Mesenchymal stem cell (in vitro differentiated cells and primary cell): ENCODE results near the gene IMMP2L.

Source experiments
- DNase-seq: peaks from one replicate; pipeline ENCODE4 v3.0.0-alpha.2; 2013
- H2AFZ ChIP-seq: one replicate; pipeline ENCODE4 v1.6.1; 2013; ENCODE audit warnings: low read depth, mild to moderate bottlenecking, control low read depth, inconsistent platforms, low read length, moderate library complexity
- H2AK5ac ChIP-seq: 2 replicates; pipeline ENCODE4 v1.6.1; 2013; ENCODE audit warnings: low read length, moderate library complexity, mild to moderate bottlenecking, inconsistent platforms; ENCODE audit not compliant: severe bottlenecking
- H2BK120ac ChIP-seq: one replicate; pipeline ENCODE4 v1.6.1; 2013; ENCODE audit warnings: low read depth, mild to moderate bottlenecking, inconsistent platforms, low read length, moderate library complexity
- H2BK12ac ChIP-seq, 2 experiments: one replicate each; pipeline ENCODE4 v1.6.1; 2013; ENCODE audit warnings: inconsistent platforms in 2 of 2, low read length in 2 of 2, mild to moderate bottlenecking in 2 of 2, moderate library complexity in 2 of 2, control low read depth in 1 of 2
- H2BK15ac ChIP-seq: one replicate; pipeline ENCODE4 v1.6.1; 2013; ENCODE audit warnings: mild to moderate bottlenecking, low read depth, inconsistent platforms; ENCODE audit not compliant: poor library complexity, severe bottlenecking
- H2BK5ac ChIP-seq: 2 replicates; pipeline ENCODE4 v1.6.1; 2013; ENCODE audit warnings: low read depth, mild to moderate bottlenecking, low read length, control low read depth, inconsistent platforms; ENCODE audit not compliant: poor library complexity, severe bottlenecking
- H3K14ac ChIP-seq, 2 experiments: one replicate each; pipeline ENCODE4 v1.6.1; 2013; ENCODE audit warnings: inconsistent platforms in 2 of 2, low read length in 2 of 2, control low read depth in 1 of 2, mild to moderate bottlenecking in 1 of 2, moderate library complexity in 1 of 2
- H3K18ac ChIP-seq, 2 experiments: one replicate each; pipeline ENCODE4 v1.6.1; 2013; ENCODE audit warnings: inconsistent platforms in 2 of 2, low read length in 2 of 2, control low read depth in 1 of 2, low read depth in 1 of 2, mild to moderate bottlenecking in 1 of 2
- H3K23ac ChIP-seq, 2 experiments: one replicate each; pipeline ENCODE4 v1.6.1; 2013; ENCODE audit warnings: inconsistent platforms in 2 of 2, low read length in 2 of 2, mild to moderate bottlenecking in 2 of 2, moderate library complexity in 2 of 2, control low read depth in 1 of 2
- H3K27ac ChIP-seq: 2 replicates; pipeline ENCODE4 v1.5.1; 2013; ENCODE audit warnings: mild to moderate bottlenecking, moderate library complexity, low read length, control low read depth, inconsistent platforms; ENCODE audit not compliant: poor library complexity, severe bottlenecking
- H3K27me3 ChIP-seq, 2 experiments: 2 replicates each; pipeline versions ENCODE4 v1.6.1 to v1.7.0; 2013; ENCODE audit warnings: low read length in 2 of 2, mild to moderate bottlenecking in 2 of 2, moderate library complexity in 2 of 2, control low read depth in 1 of 2, inconsistent platforms in 1 of 2; ENCODE audit not compliant: control insufficient read depth in 1 of 2, insufficient read depth in 1 of 2
- H3K36me3 ChIP-seq, 2 experiments: 2 replicates each; pipeline versions ENCODE4 v1.6.1 to v1.7.0; 2013; ENCODE audit warnings: low read length in 2 of 2, control low read depth in 1 of 2, inconsistent platforms in 1 of 2, low read depth in 1 of 2, mild to moderate bottlenecking in 1 of 2; ENCODE audit not compliant: insufficient read depth in 2 of 2, control insufficient read depth in 1 of 2
- H3K4ac ChIP-seq, 2 experiments: one replicate each; pipeline ENCODE4 v1.6.1; 2013; ENCODE audit warnings: inconsistent platforms in 2 of 2, low read length in 2 of 2, mild to moderate bottlenecking in 2 of 2, moderate library complexity in 2 of 2, control low read depth in 1 of 2, low read depth in 1 of 2
- H3K4me1 ChIP-seq: 2 replicates; pipeline ENCODE4 v1.6.1; 2013; ENCODE audit warnings: low read depth, low read length, control low read depth; ENCODE audit not compliant: control insufficient read depth, insufficient read depth
- H3K4me2 ChIP-seq: 2 replicates; pipeline ENCODE4 v1.6.1; 2013; ENCODE audit warnings: low read length, mild to moderate bottlenecking, inconsistent platforms; ENCODE audit not compliant: poor library complexity, severe bottlenecking
- H3K4me3 ChIP-seq, 2 experiments: 2 replicates each; pipeline versions ENCODE4 v1.5.1 to v1.7.0; 2013; ENCODE audit warnings: low read length in 2 of 2, mild to moderate bottlenecking in 2 of 2, control low read depth in 1 of 2, low read depth in 1 of 2; ENCODE audit not compliant: insufficient read depth in 1 of 2
- H3K79me1 ChIP-seq: replicated peaks from 2 replicates; pipeline ENCODE4 v1.6.1; 2013; ENCODE audit warnings: mild to moderate bottlenecking, control low read depth, low read length, inconsistent platforms; ENCODE audit not compliant: poor library complexity, severe bottlenecking
- H3K9ac ChIP-seq: 2 replicates; pipeline ENCODE4 v1.7.0; 2013; ENCODE audit warnings: mild to moderate bottlenecking, low read length, moderate library complexity
- H3K9me3 ChIP-seq: 2 replicates; pipeline ENCODE4 v1.7.0; 2013; ENCODE audit warnings: mild to moderate bottlenecking, low read length; ENCODE audit not compliant: control insufficient read depth
- H4K8ac ChIP-seq: one replicate; pipeline ENCODE4 v1.6.1; 2013; ENCODE audit warnings: inconsistent platforms, mild to moderate bottlenecking, low read length, moderate library complexity
- H4K91ac ChIP-seq: one replicate; pipeline ENCODE4 v1.6.1; 2013; ENCODE audit warnings: mild to moderate bottlenecking, low read length, inconsistent platforms
- WGBS: methylation state at CpG from one replicate; pipeline ENCODE4 v1.1.7; 2013; ENCODE audit warnings: mixed read lengths; 5-methylcytosine and 5-hydroxymethylcytosine counted together

IMMP2L gene

DNA sequence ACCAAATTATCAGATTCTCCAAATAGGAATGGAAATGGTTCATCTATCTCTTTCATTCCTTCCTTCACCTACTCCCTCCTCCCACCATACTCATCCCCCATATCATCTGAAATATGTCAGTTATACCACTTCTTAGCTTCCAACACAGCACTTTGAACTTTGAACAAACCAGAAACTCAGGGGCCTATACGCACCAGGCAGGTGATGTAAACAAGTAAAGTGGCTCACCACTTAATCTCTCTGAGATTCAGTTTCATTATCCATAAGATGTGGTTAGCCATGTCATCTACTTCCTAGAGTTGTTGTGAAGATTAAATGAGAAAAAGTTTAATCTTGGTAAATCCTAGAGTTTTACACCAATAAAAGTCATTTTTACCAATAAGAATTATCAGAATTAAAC, 537.3 kb downstream of the IMMP2L start:
- no peak overlapping the region for H3K27ac ChIP-seq
- H3K23ac ChIP-seq = no peak overlapping the region
- no peak for DNase-seq
- no peak overlapping the region for H3K9ac ChIP-seq
- WGBS = 89% methylated on average over 1 of the region's 1 CpG
- no peak overlapping the region for H2BK120ac ChIP-seq
- H3K27me3 ChIP-seq = no peaks in the 10 kb centered on the region
- H2AK5ac ChIP-seq = no peak overlapping the region
- no peak overlapping the region for H4K8ac ChIP-seq
- no peak overlapping the region for H3K4me3 ChIP-seq
- H3K4ac ChIP-seq = no peak overlapping the region
- no peak overlapping the region for H2BK15ac ChIP-seq
- no peak overlapping the region for H3K18ac ChIP-seq
- H3K36me3 ChIP-seq = no peaks in the 10 kb centered on the region
- no peak overlapping the region for H2AFZ ChIP-seq
- no peak overlapping the region for H2BK5ac ChIP-seq
- no peaks in the 10 kb centered on the region for H3K79me1 ChIP-seq
- no peak overlapping the region for H2BK12ac ChIP-seq
- no peak overlapping the region for H3K4me2 ChIP-seq
- no peak overlapping the region for H3K14ac ChIP-seq
- no peaks in the 10 kb centered on the region for H3K9me3 ChIP-seq
- no peaks in the 10 kb centered on the region for H3K4me1 ChIP-seq
- H4K91ac ChIP-seq = no peak overlapping the region

DNA sequence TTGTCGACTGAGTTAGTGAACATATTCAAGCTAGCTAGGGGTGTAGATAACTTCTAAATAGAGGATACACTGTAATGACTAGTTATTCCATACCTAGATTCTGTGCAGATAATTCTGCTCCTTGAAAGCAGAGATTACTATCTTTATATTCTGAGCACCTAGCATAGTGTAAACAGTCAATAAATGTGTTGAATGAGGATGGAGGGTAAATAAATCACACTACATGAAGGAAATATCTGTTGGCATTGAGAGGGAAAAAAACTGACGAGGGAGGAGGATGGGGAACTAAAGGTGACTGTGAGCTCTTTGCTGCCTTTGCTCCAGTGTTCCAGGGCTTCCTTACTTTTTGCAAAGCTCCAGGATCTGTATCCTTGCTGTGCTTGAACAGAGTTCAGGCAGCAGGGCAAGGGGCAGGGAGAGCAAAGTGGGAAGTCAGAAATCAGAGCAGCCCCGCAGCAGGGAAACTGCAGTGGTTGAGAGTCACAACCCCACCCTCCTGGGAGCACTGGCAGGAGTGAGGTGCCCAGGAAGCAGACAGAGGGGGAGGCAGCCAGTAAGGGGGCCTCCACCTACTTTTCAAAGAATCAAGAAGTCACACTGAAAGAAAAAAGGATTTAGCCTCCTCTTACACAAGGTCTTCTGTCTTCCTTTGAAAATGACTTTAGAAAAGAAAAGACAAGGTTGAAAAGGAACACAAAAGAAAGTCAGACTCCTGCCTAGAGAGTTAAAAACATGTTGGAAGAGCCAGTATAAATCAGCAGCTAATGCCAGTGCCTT, 543.1 kb downstream of the IMMP2L start:
- no peak overlapping the region for H4K8ac ChIP-seq
- H4K91ac ChIP-seq = no peak overlapping the region
- H3K9me3 ChIP-seq = no peaks in the 10 kb centered on the region
- DNase-seq = no peak
- H3K27me3 ChIP-seq = no peaks in the 10 kb centered on the region
- H3K4me1 ChIP-seq = no peaks in the 10 kb centered on the region
- H3K9ac ChIP-seq = no peak overlapping the region
- no peak overlapping the region for H3K18ac ChIP-seq
- H3K27ac ChIP-seq = no peak overlapping the region
- no peak overlapping the region for H3K23ac ChIP-seq
- no peak overlapping the region for H2AK5ac ChIP-seq
- no peaks in the 10 kb centered on the region for H3K79me1 ChIP-seq
- H3K36me3 ChIP-seq = no peaks in the 10 kb centered on the region
- no peak overlapping the region for H2BK12ac ChIP-seq
- H2BK15ac ChIP-seq = no peak overlapping the region
- 37% methylated on average over 2 of the region's 3 CpGs for WGBS
- no peak overlapping the region for H3K14ac ChIP-seq
- H3K4me2 ChIP-seq = no peak overlapping the region
- no peak overlapping the region for H2BK120ac ChIP-seq
- no peak overlapping the region for H2BK5ac ChIP-seq
- no peak overlapping the region for H3K4ac ChIP-seq
- H3K4me3 ChIP-seq = no peak overlapping the region
- H2AFZ ChIP-seq = no peak overlapping the region

GRCh38 chr7:111018447-111018846, 543.8 kb downstream of the IMMP2L start:
- DNase-seq = no peak
- Histone ChIP-seq H3K4me3 (no peak overlapping the region), H2BK15ac (no peak overlapping the region), H3K9me3 (no peaks in the 10 kb centered on the region), H3K23ac (no peak overlapping the region), H2BK5ac (no peak overlapping the region), H3K36me3 (no peaks in the 10 kb centered on the region), H2AFZ (no peak overlapping the region), H2AK5ac (no peak overlapping the region), H3K18ac (no peak overlapping the region), H3K4me2 (no peak overlapping the region), H2BK12ac (no peak overlapping the region), H3K27me3 (no peaks in the 10 kb centered on the region), H4K91ac (no peak overlapping the region), H4K8ac (no peak overlapping the region), H3K4me1 (no peaks in the 10 kb centered on the region), H2BK120ac (no peak overlapping the region), H3K14ac (no peak overlapping the region), H3K79me1 (no peaks in the 10 kb centered on the region), H3K4ac (no peak overlapping the region), H3K27ac (no peak overlapping the region), H3K9ac (no peak overlapping the region)
- WGBS = 95% methylated on average over 3 of the region's 4 CpGs

DNA sequence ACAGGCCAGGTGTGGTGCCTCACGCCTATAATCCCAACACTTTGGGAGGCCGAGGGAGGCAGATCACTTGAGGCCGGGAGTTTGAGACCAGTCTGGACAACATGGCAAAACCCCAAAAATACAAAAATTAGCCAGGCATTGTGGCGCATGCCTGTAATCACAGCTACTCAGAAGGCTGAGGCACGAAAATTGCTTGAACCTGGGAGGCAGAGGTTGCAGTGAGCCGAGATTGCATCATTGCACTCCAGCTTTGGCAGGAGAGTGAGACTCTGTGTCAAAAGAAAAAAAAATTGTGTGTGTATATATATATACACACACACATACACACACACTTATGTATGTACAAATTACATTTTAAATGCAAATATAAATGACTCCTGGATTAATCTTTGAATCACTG, 548.2 kb downstream of the IMMP2L start:
- Histone ChIP-seq H2BK15ac (no peak overlapping the region), H3K23ac (no peak overlapping the region), H3K4me3 (no peak overlapping the region), H3K27me3 (no peaks in the 10 kb centered on the region), H2BK12ac (no peak overlapping the region), H3K4ac (no peak overlapping the region), H3K36me3 (no peaks in the 10 kb centered on the region), H3K4me2 (no peak overlapping the region), H2AK5ac (no peak overlapping the region), H3K27ac (no peak overlapping the region), H4K8ac (no peak overlapping the region), H4K91ac (no peak overlapping the region), H3K9me3 (no peaks in the 10 kb centered on the region), H2AFZ (no peak overlapping the region), H2BK120ac (no peak overlapping the region), H3K79me1 (no peaks in the 10 kb centered on the region), H2BK5ac (no peak overlapping the region), H3K9ac (no peak overlapping the region), H3K14ac (no peak overlapping the region), H3K18ac (no peak overlapping the region), H3K4me1 (no peaks in the 10 kb centered on the region)
- no peak for DNase-seq
- WGBS = 88% methylated on average over 5 of the region's 6 CpGs
